Activated gamma-delta T cell (primary cell): ENCODE results near the gene RSAD2.
"Not testable (repeated sequence)": the region's sequence is repeated elsewhere in the genome, so short reads cannot be mapped to it uniquely, and the experiment has no call there.

ENCODE experiments used
- DNase-seq: peaks from one replicate; lab custom pipeline; 2025; lab: John Stamatoyannopoulos, UW
- total RNA-seq, 2 donors: gene quantifications; one replicate each; lab custom pipeline; 2026; lab: John Stamatoyannopoulos, UW

RSAD2 gene, protein sequence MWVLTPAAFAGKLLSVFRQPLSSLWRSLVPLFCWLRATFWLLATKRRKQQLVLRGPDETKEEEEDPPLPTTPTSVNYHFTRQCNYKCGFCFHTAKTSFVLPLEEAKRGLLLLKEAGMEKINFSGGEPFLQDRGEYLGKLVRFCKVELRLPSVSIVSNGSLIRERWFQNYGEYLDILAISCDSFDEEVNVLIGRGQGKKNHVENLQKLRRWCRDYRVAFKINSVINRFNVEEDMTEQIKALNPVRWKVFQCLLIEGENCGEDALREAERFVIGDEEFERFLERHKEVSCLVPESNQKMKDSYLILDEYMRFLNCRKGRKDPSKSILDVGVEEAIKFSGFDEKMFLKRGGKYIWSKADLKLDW
- 13.8 to 40.0 reads per million in 2 donors for total RNA-seq

DNA sequence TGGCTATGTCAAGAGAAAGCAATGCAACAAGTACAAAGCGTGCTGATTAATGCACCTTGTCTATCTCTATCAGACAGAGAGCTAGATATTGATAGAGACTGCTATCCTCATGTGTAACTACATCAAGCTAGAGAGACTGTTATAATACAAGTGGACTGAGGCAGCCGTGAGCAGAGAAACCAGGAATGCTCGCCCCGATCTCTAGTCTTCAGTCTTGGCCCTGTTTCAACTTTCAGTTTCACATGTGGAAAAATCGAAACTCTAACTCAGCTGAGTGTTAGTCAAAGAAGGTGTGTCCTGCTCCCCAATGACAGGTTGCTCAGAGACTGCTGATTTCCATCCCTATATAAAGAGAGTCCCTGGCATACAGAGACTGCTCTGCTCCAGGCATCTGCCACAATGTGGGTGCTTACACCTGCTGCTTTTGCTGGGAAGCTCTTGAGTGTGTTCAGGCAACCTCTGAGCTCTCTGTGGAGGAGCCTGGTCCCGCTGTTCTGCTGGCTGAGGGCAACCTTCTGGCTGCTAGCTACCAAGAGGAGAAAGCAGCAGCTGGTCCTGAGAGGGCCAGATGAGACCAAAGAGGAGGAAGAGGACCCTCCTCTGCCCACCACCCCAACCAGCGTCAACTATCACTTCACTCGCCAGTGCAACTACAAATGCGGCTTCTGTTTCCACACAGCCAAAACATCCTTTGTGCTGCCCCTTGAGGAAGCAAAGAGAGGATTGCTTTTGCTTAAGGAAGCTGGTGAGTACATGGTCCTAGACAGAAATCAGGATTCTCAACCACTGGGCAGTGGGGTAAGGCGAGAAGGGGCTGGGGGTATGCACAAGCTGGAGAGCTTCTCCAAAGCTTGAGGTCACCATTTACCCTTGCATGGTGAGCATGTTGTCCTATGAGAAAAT, at the start of gene RSAD2:
Gene RSAD2 (plus strand): TSS at position 376 of the 903 bp plus-strand sequence. CDS start 24 bp downstream, at position 400.
- no peak for DNase-seq

DNA sequence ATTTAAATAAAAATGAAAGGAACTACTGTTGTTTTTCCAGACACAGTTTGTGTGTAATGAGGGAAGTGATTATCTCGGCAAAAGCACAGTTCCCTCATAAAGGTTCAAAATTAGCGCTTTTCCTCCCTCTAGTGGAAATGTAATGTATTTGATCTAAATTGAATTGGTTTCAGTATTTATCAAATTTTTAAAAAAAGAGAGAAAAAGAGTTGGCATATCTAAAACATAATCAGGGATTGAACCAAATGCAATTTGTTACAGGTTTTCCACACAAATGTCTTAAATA, 49.3 kb upstream of the RSAD2 start:
- no peak for DNase-seq

DNA sequence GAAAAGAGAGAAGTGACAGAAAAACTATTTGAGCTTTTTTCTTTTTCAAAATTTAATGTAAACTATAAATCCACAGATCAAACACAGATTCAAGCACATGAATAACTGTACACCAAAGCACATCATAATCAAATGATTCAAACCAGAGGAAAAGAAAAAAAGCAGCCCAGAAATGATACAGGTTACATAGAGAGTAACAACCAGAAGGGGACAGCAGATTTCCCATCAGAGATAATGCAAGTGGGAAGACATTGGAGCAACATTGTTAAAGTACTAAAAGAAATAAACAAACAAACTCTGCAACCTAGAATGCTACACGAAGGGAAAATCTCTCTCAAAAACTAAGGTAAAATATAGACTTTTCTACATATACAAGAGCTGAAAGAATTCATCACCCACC, 46.3 kb upstream of the RSAD2 start:
- DNase-seq, result no peak

DNA sequence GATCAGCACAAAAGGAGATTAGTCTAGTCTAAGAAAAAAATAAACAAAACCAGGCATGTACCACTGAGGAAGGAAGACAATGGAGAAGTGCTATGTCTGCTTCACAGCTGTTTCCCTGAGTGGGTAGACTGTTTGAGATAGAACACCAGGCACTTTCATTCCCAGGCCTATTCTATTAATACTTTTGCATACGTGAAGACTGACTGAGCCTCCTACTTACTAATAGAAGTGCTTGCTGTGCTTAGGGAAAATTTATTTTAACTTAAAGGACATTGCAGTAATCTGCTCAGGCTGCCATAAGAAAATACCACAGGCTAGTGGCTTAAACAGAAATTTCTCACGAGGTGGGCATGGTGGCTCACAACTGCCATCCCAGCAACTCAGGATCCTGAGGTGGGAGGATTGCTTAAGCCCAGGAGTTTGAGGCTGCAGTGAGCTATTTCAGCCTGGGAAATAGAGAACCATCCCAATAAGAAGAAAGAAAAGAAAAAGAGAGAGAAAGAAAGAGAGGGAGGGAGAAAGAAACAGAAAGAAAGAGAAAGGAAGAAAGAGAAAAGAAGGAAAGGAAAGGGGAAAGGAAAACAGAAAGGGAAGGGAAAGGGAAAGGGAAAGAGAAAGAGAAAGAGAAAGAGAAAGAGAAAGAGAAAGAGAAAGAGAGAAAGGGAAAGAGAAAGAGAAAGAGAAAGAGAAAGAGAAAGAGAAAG, 44.8 kb upstream of the RSAD2 start:
- no peak for DNase-seq

DNA sequence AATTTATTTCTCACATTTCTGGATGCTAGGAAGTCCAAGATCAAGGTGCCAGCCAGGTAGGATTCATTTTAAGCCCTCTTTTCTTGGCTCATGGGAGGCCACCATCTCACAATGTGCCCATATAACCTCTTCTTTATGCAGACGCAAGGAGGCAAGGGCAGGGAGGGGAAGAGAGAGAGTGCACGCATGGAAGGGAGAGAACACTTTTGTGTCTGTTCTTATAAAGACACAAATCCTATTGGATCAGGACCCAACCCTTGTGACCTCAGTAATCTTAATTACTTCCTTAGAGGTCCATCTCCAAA, 44.3 kb upstream of the RSAD2 start:
- DNase-seq, result no peak

DNA sequence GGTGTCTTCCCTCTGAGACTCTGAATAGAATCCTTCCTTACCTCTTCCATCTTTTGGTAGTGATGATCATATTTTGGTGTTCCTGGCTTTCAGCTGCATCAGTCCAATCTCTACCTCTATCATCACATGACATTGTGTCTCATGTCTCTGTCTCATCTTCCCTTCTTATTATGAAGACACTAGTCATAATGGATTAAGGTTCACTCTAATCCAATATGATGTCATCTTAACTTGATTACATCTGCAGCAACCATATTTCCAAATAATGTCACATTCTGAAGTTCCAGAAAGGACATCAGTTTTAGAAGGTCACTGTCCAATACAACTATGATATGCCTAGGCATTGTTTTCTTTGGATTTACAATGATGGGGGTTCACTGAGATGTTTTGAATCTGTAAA, 43.4 kb upstream of the RSAD2 start:
- DNase-seq, result no peak

DNA sequence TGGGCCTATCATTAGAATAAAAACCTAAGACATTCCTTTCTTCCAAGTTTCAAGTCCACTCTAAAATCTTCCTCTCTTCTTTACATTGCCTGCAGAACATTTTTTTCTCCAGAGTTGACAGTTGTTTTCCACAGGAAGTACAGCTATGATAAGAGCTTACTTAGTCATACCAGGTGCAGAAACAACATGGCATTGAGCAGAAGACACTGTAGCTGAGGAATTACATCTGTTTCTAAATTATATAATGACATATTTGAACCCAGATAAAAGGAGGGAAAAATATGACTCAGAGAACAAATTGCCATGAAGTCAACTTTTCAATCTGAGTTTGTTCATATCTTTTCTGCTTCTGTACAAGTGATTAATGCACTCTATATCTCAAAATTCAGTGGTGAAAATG, 42.1 kb upstream of the RSAD2 start:
- no peak for DNase-seq

DNA sequence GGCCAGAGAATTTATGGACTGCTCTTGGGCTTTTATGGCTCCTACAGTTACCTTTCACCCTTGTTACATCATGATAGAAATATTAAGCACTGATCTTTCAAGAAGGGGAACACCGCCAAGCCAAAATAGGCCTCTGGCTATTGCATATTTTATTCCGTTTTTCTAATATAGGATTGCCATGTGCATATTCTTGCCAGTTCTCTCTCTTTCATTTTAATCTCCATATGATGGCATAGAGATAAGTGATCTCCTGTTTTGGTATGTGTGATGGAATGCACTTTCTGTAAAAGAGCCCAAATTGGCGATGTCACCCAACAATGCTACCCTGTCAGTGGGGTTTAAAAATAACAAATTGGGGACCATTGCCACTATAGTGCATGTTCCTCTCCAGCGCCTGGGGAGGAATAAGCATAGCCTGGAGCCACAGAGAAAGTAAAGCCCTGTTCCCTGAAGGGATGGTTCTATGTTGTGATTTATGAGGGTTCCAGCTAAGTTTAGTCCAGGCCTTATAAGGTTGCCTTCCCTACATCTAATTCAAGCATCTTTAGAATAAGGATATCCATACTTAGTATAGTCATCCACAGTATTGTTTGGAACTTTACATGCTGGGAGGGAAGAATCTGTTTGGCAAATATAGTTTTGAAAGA, 38.8 kb upstream of the RSAD2 start:
- DNase-seq, result no peak

DNA sequence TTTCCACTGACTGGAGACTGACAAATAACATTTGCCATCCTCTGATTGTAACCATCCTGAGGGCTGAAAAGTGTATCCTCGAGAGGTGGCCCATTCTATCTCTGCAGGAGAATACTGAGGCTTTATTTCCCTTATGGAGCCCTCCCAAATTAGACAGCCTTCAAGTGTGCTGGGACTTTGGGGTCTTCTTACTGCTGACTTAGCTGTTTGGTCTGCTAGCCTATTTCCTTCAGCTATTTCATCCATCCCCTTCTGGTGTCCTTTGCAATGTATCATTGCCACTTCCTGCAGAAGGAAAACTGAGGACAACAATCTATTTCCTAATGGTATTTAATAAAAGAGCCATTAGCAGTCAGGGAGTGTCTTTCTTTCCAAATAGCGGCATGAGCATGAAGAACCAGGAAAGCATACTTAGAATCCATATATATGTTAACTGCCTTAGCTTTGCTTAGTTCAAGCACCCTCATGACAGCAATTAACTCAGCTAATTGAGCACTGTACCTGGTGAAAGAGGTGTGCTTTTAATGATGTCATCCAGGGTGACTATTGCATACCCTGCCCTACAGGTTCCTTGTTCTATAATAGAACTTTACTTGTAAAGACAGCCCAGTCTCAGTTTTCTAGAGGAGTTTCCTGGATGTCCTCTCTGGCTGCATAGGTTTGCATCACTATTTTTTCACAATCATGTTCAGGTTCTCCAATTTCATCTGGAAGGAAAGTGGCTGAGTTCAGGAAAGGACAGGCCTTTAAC, 35.9 kb upstream of the RSAD2 start:
- DNase-seq, result no peak

DNA sequence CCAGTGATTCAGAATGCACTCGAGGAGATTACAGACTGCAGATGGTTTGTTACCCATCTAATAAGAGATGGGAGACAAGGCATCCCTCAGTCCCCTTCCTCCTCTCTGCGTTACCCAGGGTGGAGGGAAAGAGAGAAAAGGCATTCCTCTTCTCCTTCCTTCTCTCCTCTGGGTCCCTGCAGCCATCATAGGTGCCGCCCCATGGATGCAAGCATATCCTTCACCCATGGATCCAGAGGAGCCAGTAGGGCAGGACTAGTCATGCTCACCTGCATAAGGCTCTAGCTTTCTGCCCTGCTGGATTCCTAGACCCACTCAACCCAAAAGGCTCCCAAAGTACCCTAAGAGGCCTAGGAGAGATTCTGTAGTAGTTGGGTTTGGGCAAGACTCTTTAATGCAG, 32.3 kb upstream of the RSAD2 start:
- DNase-seq, result no peak

DNA sequence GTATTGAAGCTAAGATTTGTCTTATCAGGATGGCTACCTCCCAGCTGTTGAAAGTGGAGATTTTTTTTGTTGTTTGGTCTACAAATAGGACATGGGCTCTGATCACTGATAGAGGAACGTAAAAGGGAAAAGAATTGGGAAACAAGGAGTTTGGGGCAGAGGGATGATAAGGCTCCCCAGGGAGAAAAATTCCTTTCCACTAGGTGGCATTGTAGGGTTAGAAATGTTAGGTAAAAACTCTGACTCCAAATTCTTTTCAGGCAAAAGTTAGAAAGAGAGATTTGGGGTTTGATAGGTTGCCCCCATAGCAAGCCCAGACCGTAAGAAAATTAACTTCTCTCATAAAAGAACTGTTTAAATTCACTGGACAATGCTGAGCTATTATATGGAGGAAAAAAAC, 31.7 kb upstream of the RSAD2 start:
- no peak for DNase-seq

DNA sequence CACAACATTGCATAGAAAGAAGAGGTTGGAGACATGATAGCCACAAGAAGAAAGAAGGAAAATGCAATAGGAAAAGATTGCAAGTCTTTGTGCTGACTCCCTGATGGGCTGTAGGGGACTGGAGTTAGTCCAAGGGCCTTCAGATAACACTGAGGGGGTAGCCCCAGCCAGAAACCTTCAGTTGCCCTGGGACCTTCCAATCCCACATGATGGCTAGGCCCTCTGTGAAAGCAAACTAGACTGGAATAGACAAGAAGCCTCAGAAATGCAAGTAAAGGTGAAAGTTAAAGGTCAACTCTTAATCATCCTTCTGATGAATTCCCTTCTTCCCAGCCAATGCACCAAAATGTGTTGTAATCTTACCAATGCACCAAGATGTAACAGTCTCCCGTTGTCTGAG, 31.0 kb upstream of the RSAD2 start:
- no peak for DNase-seq

DNA sequence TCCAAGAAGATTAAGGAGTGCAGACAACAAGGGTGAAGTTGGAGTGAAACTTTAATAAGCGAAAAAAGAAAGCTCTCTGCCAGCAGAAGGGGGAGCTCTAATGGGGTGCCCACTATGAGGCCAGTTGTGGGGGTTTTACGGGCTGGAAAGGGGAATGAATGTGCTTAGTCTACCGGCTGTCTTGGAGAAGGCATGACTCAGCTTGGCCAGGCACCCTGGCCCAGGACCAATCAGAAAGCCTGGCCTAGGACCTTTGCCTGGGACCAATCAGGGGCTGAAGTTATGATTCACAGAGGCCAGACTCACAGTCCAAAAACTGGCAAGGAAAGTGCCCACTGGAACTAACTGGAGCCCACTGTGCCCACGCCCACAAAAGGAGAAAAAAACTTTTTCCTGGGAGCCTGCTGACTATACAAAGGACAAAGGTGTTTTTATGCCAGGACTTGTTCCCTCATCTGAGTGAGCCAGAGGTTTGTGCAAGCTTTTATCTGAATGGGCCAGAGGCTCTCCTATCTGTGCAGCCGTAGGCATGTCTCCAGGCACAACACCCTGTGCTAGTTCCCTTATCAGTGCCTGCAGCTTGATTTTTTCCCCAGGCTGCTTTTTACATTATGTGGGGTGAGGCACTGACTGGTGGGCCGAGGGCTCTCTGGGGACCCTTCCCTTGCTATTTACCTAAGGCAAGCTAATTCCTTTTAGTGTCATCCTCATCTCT, 30.5 kb upstream of the RSAD2 start:
- no peak for DNase-seq

DNA sequence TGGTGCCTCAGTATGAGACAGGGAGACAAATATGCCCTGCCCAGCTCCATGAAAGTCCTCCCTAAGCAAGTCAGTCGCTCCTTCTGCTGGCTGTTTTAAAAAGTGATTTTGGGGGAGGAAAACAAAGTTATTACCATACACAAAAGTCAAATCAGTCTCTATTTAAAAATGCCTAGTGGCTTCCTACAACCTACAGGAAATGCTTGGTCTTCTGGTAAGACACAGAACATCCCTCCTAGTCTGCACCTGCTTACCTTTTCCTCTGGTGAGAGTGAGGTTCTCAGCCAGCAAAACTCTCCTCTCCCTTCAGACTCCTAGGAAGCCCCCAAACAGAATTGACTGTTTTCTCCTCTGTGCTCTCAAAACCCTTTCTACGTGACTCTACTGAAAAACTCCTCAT, 25.4 kb upstream of the RSAD2 start:
- no peak for DNase-seq

DNA sequence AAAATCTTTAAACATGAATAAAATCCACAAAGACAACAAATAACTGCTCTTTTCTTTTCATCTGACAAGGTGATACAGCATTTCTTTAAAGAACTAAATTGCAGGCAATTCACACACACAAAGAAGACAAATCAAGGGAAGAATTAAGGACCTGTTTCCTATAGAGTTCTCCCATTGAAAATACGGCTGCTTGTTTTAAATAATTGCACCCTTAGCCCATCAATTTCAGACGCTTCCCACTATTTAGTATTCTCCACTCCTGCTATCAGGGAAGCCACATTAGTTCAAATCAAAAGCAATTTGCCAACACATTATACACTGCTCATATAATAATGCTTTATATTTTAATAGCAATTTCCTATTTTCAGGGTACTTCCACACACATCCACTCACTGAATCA, 23.2 kb upstream of the RSAD2 start:
- DNase-seq, result no peak

DNA sequence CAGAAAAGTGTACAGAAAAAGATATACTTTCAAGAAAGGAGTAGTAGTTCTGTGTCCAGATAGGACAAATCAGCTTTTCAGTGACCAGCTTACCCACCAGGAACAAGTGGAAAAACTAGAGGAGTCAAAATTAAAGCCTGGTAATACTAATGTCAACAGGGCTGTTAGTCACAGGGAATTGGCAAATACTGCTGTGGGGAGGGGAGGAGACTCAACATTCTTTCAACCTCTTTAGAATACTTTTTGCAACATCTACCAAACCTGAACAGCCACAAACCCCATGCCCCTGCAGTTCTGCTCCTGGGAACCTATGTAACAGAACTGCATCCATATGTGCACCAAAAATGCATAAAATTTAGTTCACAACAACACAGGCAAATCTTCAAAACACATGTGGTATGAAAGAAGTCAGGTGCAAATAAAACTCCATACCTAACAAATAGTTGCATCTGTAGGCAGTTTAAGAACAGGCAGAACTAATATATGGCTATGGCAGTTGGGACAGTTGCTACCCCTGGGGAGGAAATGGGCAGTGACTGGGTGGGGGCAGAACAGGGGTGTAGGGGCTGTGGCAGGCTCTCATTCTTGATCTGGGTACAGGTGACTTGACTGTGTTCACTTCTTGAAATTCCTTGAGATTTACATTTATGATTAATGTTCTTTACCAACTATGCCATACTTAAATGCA, 21.6 kb upstream of the RSAD2 start:
- DNase-seq, result no peak

DNA sequence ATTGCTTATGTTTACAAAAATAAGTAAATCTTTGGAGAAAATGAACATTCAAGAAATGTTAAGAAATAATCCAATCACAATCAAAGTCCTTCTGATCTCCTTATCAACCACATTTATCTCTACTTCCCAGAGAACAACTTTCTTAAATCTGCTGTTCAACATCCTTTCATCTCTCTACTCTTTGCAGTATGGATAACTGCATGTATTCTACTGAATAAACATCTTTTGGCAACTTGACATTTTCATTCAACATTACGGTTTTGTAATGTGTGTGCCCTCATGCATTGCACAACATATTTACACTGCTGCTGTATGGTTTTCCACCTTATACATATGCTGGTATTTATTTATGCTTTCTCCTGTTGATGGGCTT, 21.0 kb upstream of the RSAD2 start:
- no peak for DNase-seq

DNA sequence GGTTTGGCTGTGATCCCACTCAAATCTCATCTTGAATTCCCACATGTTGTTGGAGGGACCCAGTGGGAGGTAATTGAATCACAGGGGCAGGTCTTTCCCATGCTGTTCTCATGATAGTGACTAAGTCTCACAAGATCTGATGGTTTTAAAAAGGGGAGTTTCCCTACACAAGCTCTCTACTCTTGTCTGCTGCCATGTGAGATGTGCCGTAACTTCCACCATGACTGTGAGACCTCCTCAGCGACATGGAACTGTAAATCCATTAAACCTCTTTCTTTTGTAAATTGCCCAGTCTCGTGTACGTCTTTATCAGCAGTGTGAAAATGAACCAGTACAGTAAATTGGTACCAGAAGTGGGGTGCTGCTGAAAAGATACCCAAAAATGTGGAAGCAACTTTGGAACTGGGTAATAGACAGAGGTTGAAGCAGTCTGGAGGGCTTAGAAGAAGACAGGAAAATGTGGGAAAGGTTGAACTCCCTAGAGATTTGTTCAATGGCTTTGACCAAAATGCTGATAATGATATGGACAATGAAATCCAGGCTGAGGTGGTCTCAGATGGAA, 19.0 kb upstream of the RSAD2 start:
- not testable (repeated sequence) for DNase-seq

DNA sequence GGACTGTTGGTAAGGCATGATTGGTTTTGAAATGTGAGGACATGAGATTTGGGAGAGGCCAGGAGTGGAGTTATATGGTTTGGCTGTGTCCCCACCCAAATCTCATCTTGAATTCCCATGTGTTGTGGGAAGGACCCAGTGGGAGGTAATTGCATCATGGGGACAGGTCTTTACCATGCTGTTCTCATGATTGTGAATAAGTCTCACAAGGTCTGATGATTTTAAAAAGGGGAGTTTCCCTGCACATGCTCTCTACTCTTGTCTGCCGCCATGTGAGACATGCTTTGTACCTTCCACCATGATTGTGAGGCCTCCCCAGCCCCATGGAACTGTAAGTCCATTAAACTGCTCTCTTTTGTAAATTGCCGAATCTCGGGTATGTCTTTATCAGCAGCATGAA, 17.3 kb upstream of the RSAD2 start:
- DNase-seq, result no peak

DNA sequence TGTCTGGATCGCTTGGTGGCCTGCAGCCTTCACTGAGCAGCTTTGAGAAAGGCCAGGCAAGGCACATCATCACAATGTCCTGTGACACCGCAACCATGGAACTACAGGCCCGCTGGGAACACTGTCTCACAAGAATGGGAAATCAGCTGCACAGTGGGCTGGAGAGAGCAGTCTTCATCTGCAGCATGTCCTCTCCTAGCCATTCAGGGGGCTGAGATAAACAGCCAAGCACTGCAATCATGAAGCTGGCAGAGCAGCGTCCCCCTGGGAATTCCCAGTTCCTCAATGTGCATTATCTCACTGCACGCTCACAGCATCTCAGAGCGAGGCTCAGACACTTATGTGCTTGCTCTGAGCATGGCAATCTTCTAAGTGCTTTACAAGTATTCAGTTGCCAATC, 13.8 kb upstream of the RSAD2 start:
- no peak for DNase-seq
